ENCODE measurements around the gene EDAR.

DNA sequence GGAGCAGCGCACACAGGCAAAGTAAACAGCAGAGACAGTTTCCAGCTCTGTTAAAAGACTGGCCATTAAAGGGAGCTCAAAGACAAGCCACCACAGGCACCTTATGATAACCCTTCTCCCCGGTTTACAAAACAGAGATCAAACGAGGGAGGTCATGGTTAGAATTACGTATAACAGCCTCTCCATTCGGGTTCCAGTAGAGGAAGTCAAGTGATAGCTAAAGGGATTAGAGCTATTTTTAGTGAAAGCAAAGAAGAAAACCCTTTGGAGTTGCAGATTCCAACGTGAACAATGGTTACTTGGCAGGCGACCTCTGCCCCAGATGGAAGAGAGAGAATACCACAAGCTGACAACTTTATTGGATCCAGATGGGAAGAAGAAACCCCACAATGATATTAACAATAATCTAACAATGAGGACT, 31.2 kb upstream of the EDAR start:
- TF ChIP-seq, protein P1, sequence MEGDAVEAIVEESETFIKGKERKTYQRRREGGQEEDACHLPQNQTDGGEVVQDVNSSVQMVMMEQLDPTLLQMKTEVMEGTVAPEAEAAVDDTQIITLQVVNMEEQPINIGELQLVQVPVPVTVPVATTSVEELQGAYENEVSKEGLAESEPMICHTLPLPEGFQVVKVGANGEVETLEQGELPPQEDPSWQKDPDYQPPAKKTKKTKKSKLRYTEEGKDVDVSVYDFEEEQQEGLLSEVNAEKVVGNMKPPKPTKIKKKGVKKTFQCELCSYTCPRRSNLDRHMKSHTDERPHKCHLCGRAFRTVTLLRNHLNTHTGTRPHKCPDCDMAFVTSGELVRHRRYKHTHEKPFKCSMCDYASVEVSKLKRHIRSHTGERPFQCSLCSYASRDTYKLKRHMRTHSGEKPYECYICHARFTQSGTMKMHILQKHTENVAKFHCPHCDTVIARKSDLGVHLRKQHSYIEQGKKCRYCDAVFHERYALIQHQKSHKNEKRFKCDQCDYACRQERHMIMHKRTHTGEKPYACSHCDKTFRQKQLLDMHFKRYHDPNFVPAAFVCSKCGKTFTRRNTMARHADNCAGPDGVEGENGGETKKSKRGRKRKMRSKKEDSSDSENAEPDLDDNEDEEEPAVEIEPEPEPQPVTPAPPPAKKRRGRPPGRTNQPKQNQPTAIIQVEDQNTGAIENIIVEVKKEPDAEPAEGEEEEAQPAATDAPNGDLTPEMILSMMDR (IDR thresholded peaks at IDR 0.05; ENCODE audit: low read length): no peak
- no peak for TF ChIP-seq EZH2 (IDR thresholded peaks at IDR 0.05; ENCODE audit: borderline replicate concordance, low read length)
